DND-41 (cell line): Measurements from ENCODE around the gene COX6B2.

Source experiments
- CTCF ChIP-seq: IDR thresholded peaks from 2 replicates; pipeline ENCODE4 v1.5.1; 2012; ENCODE audit warnings: borderline replicate concordance, low read length, moderate library complexity, mild to moderate bottlenecking; ENCODE audit not compliant: poor library complexity, severe bottlenecking; ENCODE audit errors: extremely low read depth
- EZH2 ChIP-seq: IDR thresholded peaks from 3 replicates; pipeline ENCODE4 v1.6.1; 2012; ENCODE audit warnings: borderline replicate concordance, low read depth, mild to moderate bottlenecking, moderate library complexity, low read length, inconsistent platforms; ENCODE audit not compliant: severe bottlenecking

- TF ChIP-seq CTCF (no peak), EZH2 (no peak)
Measured at GRCh38 chr19:55314396-55314795, 40.1 kb downstream of the COX6B2 start.
